Parathyroid adenoma (tissue), 2 donors: Measurements from ENCODE around the gene MKKS.
A peak's percentile ranks its signal among the peaks of the same experiment; 100 is the strongest.

Experiments used
- H2AFZ ChIP-seq: fragments of 300-600 bp; sonication (generic); one replicate; pipeline ENCODE4 v1.7.0; 2017; ENCODE audit warnings: antibody characterized with exemption, mild to moderate bottlenecking
- H3K27ac ChIP-seq: fragments of 300-600 bp; sonication (generic); one replicate; pipeline ENCODE4 v1.7.0; 2017
- H3K27me3 ChIP-seq: fragments of 300-600 bp; sonication (generic); one replicate; pipeline ENCODE4 v1.7.0; 2017; ENCODE audit warnings: low read length; ENCODE audit not compliant: control insufficient read depth, insufficient read depth
- H3K36me3 ChIP-seq: fragments of 300-600 bp; sonication (generic); one replicate; pipeline ENCODE4 v1.7.0; 2017; ENCODE audit warnings: low read length; ENCODE audit not compliant: control insufficient read depth, insufficient read depth
- H3K4me1 ChIP-seq: fragments of 300-600 bp; sonication (generic); one replicate; pipeline ENCODE4 v1.7.0; 2017; ENCODE audit warnings: control low read depth
- H3K4me2 ChIP-seq: fragments of 300-600 bp; sonication (generic); one replicate; pipeline ENCODE4 v1.7.0; 2017; ENCODE audit warnings: low read length
- H3K4me3 ChIP-seq: fragments of 300-600 bp; sonication (generic); one replicate; pipeline ENCODE4 v1.7.0; 2017; ENCODE audit warnings: low read depth, low read length
- H3K79me2 ChIP-seq: fragments of 300-600 bp; sonication (generic); one replicate; pipeline ENCODE4 v1.7.0; 2017; ENCODE audit warnings: control low read depth
- H3K9ac ChIP-seq: fragments of 300-600 bp; sonication (generic); one replicate; pipeline ENCODE4 v1.7.0; 2017; ENCODE audit warnings: mild to moderate bottlenecking
- H3K9me3 ChIP-seq: fragments of 300-600 bp; sonication (generic); one replicate; pipeline ENCODE4 v1.7.0; 2017; ENCODE audit warnings: low read length; ENCODE audit not compliant: control insufficient read depth
- TF ChIP-seq, protein P1 (sequence below): fragments of 300-600 bp; sonication (generic); IDR thresholded peaks from one replicate; pipeline ENCODE4 v1.7.0; 2017; ENCODE audit warnings: antibody characterized with exemption, mild to moderate bottlenecking
- donor health status: primary hyperparathyroidism.

The MKKS gene

DNA sequence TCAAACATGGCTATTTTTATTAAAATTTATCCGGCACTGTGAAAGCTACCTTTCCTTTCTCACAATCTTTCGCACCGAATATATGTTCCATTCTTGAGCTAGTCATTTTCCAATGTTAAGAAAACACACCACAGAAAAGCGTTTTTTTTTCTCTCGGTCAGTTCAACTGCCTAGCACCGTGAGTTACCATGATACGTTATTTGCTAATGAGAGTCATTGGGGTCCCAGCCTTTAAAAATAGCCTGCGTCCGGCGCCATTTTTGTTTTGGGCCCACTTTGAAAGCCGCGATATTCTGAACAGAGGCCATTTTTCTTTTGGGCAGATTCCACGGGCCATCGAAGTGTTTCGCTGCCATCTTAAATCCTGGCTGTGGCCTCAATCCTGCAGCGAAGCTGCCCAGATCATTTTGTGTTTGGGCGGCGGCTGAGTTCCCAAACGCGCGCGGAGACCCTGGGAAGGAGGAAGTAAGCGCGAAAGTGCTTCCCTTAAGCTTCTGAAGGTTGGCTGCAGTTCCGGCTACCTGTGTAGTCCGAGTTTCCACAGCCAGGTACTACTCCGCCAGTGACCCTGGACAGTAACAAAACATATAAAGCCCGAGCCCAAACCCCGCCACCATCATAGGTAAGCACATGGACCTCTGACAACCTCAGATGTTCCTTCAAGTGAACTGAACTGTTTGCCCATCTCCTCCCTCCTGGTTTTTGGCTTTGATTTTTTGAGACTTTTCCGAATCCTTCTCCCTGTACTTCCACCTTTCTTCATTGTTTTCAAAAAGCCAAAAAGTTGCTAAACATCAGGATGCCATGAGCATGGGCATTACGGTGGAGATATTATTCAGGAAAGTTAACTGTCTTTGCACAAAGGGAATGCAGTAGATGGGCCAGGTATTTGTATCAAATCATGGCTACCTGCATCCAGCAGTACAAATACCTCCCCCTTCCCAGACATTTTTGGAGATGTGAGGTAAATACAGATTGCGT lies 1.1 kb upstream of the MKKS start, which contains the start of gene SLX4IP:
TSS of gene SLX4IP (plus strand) at position 474 of the 981 bp plus-strand sequence. CDS start 22,900 bp downstream, outside the sequence.
- Histone ChIP-seq H3K4me3 (peak within 1 kb of the TSS; percentile 89), H3K4me2 (peak within 1 kb of the TSS; percentile 91), H3K9ac (peak within 1 kb of the TSS; percentile 22), H3K36me3 (no peaks in the 10 kb centered on the region), H3K4me1 (peaks cover 5% of the 10 kb centered on the region), H3K27me3 (no peaks in the 10 kb centered on the region), H2AFZ (peak within 1 kb of the TSS; percentile 93), H3K27ac (peak within 1 kb of the TSS; percentile 95), H3K79me2 (peaks cover 22% of the 10 kb centered on the region), H3K9me3 (no peaks in the 10 kb centered on the region)
- TF ChIP-seq, protein P1, sequence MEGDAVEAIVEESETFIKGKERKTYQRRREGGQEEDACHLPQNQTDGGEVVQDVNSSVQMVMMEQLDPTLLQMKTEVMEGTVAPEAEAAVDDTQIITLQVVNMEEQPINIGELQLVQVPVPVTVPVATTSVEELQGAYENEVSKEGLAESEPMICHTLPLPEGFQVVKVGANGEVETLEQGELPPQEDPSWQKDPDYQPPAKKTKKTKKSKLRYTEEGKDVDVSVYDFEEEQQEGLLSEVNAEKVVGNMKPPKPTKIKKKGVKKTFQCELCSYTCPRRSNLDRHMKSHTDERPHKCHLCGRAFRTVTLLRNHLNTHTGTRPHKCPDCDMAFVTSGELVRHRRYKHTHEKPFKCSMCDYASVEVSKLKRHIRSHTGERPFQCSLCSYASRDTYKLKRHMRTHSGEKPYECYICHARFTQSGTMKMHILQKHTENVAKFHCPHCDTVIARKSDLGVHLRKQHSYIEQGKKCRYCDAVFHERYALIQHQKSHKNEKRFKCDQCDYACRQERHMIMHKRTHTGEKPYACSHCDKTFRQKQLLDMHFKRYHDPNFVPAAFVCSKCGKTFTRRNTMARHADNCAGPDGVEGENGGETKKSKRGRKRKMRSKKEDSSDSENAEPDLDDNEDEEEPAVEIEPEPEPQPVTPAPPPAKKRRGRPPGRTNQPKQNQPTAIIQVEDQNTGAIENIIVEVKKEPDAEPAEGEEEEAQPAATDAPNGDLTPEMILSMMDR: no peak

DNA sequence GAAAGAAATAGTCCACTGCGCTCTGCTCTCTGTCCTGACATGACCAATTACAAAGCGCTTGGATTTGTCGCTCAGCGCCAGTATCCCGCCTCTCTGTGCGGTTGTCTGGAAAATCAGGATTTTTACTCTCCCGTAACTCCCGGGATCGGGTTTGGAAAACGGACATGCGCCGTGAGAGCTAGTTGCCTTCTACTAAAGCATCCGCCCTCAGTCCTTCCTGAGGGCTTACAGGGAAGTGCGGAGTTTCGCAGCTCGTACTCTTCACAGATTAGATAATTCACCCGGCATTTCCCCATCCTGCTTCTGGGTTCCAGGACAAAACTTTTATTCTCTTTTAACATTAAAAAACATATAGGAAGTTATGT lies 427 bp upstream of the MKKS start:
- TF ChIP-seq, protein P1: no peak

DNA sequence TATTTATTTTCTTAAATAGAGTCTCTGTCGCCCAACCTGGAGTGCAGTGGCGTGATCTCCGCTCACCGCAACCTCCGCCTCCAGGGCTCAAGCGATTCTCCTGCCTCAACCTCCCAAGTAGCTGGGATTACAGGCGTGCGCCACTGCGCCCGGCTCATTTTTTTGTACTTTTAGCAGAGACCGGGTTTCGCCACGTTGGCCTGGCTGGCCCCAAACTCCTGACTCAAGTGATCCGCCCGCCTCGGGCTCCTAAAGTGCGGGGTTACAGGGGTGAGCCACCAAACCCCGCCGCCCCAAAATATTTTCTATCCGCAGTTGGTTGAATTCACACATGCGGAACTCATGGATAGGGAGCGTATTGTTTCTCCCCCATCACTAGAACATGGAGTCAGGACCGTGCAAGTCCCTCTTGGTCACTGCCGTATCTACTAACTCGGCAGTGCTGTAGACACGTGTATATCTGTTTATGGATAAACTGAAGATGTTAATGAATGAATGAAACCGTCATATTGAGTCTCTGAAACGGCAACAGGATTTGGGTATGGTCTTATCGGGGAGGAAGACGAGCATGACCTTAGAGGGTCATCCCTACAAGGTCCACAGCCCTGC lies 904 bp downstream of the MKKS start:
- Histone ChIP-seq H3K36me3 (no peaks in the 10 kb centered on the region), H3K27me3 (no peaks in the 10 kb centered on the region), H3K27ac (peak overlapping the region; percentile 95), H2AFZ (peak overlapping the region; percentile 93), H3K4me3 (peak overlapping the region; percentile 89), H3K9ac (no peak overlapping the region), H3K4me1 (peaks cover 5% of the 10 kb centered on the region), H3K9me3 (no peaks in the 10 kb centered on the region), H3K79me2 (peaks cover 15% of the 10 kb centered on the region), H3K4me2 (peak overlapping the region; percentile 58)
- TF ChIP-seq, protein P1: no peak

More for the DNA sequence above, 427 bp upstream of the MKKS start:
- Histone ChIP-seq H3K79me2 (peaks cover 18% of the 10 kb centered on the region), H3K9me3 (no peaks in the 10 kb centered on the region), H3K9ac (peak overlapping the region; percentile 22), H3K27me3 (no peaks in the 10 kb centered on the region), H3K36me3 (no peaks in the 10 kb centered on the region), H3K4me3 (peak overlapping the region; percentile 89), H3K27ac (peak overlapping the region; percentile 95), H3K4me2 (peak overlapping the region; percentile 58), H2AFZ (peak overlapping the region; percentile 93), H3K4me1 (peaks cover 5% of the 10 kb centered on the region)

DNA sequence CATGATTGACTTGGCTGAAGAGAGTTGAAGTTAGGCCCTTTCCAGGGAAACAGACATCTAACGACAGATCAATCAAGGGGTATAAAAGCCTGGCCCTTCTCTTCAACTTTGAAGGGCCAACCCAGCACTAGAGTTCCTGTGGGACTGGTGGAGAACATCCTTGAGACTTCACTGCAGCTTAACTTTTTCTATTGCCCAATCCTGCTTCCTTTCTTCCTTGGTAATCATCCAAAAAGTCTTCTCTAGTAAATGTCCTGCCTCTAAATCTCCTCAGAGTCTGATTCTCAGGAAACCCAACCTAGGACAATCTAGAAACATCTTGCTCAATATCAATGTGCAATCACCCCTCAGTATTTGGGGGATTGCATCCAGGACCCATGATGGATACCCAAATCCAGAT lies 1.9 kb downstream of the MKKS start:
- Histone ChIP-seq H3K27me3 (no peaks in the 10 kb centered on the region), H3K27ac (no peak overlapping the region), H3K4me1 (peaks cover 5% of the 10 kb centered on the region), H3K9ac (no peak overlapping the region), H3K4me3 (no peak overlapping the region), H3K9me3 (no peaks in the 10 kb centered on the region), H3K79me2 (peaks cover 15% of the 10 kb centered on the region), H3K36me3 (no peaks in the 10 kb centered on the region), H2AFZ (no peak overlapping the region), H3K4me2 (no peak overlapping the region)
- TF ChIP-seq, protein P1: no peak
